ENCODE data around the gene LRRC2. TPM values are rescaled to one million over a fixed set of nuclear protein-coding genes. Genes with fewer than 3 reads are reported as not detected.

The LRRC2 gene
- total and polyA plus RNA-seq, 9 of the 15 experiments (the other 6 are each of a cell fraction or from before 2014, with no cell fraction given): 0.01 to 0.04 (median 0.03) TPM; not detected in 5

DNA sequence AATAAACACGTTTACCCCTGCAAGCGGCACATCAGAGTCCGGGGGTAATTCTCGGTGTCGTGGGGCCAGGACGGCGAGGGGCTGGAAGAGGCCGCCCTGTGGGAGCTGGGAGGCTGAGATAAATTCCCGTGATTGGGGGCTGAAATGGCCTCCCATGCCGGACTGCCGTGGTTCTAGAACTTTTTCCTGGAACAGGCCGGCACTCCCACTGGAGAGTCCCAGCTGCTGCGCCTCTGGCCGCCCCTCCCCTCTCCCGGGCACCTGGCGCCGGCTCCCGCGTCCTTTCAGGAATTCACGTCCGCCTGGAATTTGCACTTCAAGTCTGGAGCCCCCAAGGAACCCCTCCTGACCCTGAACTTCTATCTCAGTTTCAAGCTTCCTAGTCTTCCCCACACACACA is 10.8 kb upstream of the LRRC2 start:
- in situ Hi-C loops (cut with MboI) (no loop called here), intact Hi-C loops (cut with micrococcal nuclease) (no loop called here)
- FAIRE-seq (no peak), DNase-seq (ENCODE audit: extremely low read depth in 1 of 4, low spot score in 3 of 4) (no peak), ATAC-seq (no peak)
- Histone ChIP-seq H3K27ac (ENCODE audit: extremely low read depth, low read depth, low read length) (no peak overlapping the region), H3K9me1 (ENCODE audit: control insufficient read depth, insufficient read depth, low read length) (no peaks in the 10 kb centered on the region), H2AFZ (ENCODE audit: low read depth, low read length) (no peak overlapping the region), H3K79me2 (ENCODE audit: control insufficient read depth, insufficient read depth, low read length) (no peaks in the 10 kb centered on the region), H3K9me3 (replicated peaks; ENCODE audit: control insufficient read depth, insufficient read depth, low read depth, low read length) (no peaks in the 10 kb centered on the region), H3K9ac (ENCODE audit: insufficient read depth in 1 of 2, low read depth in 2 of 2, low read length in 2 of 2) (no peak overlapping the region), H4K20me1 (replicated peaks; ENCODE audit: control insufficient read depth, insufficient read depth, low read length) (no peaks in the 10 kb centered on the region), H3K36me3 (ENCODE audit: control insufficient read depth, insufficient read depth, low read length) (no peaks in the 10 kb centered on the region), H3K27me3 (ENCODE audit: control insufficient read depth in 2 of 2, insufficient read depth in 2 of 2, low read length in 2 of 2) (peaks cover 27 to 31% of the 10 kb centered on the region in 2 experiments), H3K4me2 (ENCODE audit: insufficient read depth, low read length) (no peak overlapping the region), H3K4me1 (replicated peaks in 1 of 2; ENCODE audit: control insufficient read depth in 2 of 2, insufficient read depth in 2 of 2, low read length in 2 of 2) (peaks cover 5 to 8% of the 10 kb centered on the region in 2 experiments; a peak in 3 of 5 replicates), H3K4me3 (no peak overlapping the region)
- POLR2A ChIA-PET: no interaction called here
- 20% methylated on average over 16 of the region's 21 CpGs for WGBS (ENCODE audit: insufficient coverage, low coverage, missing lambda C conversion rate)
- BruUV-seq (replicated peaks): no TSS peak
- TF ChIP-seq XRCC3 (IDR thresholded peaks at IDR 0.05): no peak
- TF ChIP-seq ZNF224 (CRISPR knock-in tag; IDR thresholded peaks at IDR 0.05): no peak
- CTCF ChIA-PET (ENCODE audit: low intra/inter-chr PET ratio): no interaction called here

DNA sequence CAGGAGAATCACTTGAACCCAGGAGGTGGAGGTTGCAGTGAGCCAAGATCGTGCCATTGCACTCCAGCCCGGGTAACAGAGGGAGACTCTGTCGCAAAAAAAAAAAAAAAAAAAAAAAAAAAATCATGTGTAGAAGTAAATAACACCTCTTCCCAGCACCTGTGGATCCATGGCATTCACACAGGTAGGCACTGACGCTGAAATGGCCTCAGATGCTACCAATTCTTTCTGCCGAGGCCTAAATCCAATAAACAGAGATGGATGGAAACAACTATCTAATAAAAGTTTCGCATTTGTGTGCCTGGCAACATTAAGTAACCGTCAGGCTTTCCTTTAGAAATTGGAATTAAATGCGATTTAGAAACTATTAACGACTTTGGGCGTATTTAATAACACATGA is 10.3 kb upstream of the LRRC2 start:
- peaks cover 5 to 8% of the 10 kb centered on the region in 2 experiments; a peak in 3 of 5 replicates for H3K4me1 ChIP-seq (replicated peaks in 1 of 2; ENCODE audit: control insufficient read depth in 2 of 2, insufficient read depth in 2 of 2, low read length in 2 of 2)
- no peaks in the 10 kb centered on the region for H3K9me3 ChIP-seq (replicated peaks; ENCODE audit: control insufficient read depth, insufficient read depth, low read depth, low read length)
- H4K20me1 ChIP-seq (replicated peaks; ENCODE audit: control insufficient read depth, insufficient read depth, low read length): no peaks in the 10 kb centered on the region
- H2AFZ ChIP-seq (ENCODE audit: low read depth, low read length): no peak overlapping the region
- no peak overlapping the region for H3K4me2 ChIP-seq (ENCODE audit: insufficient read depth, low read length)
- no peak for TF ChIP-seq ZNF175 (CRISPR knock-in tag; IDR thresholded peaks at IDR 0.05; ENCODE audit: low read depth)
- no peaks in the 10 kb centered on the region for H3K79me2 ChIP-seq (ENCODE audit: control insufficient read depth, insufficient read depth, low read length)
- intact Hi-C loops (cut with micrococcal nuclease): no loop called here
- H3K4me3 ChIP-seq: no peak overlapping the region
- ATAC-seq (no peak), FAIRE-seq (no peak), DNase-seq (ENCODE audit: extremely low read depth in 1 of 4, low spot score in 3 of 4) (no peak)
- H3K27me3 ChIP-seq (ENCODE audit: control insufficient read depth in 2 of 2, insufficient read depth in 2 of 2, low read length in 2 of 2): peaks cover 27 to 36% of the 10 kb centered on the region in 2 experiments
- no TSS peak for BruUV-seq (replicated peaks)
- CTCF ChIA-PET (ENCODE audit: low intra/inter-chr PET ratio): no interaction called here
- no peaks in the 10 kb centered on the region for H3K9me1 ChIP-seq (ENCODE audit: control insufficient read depth, insufficient read depth, low read length)
- H3K27ac ChIP-seq (ENCODE audit: extremely low read depth, low read depth, low read length): no peak overlapping the region
- POLR2A ChIA-PET: interaction anchor here (1.3 kb wide), 1 partner anchor 21 kb away, joined by 3 read pairs; no protein-coding TSS in a partner anchor
- no peaks in the 10 kb centered on the region for H3K36me3 ChIP-seq (ENCODE audit: control insufficient read depth, insufficient read depth, low read length)
- no peak overlapping the region for H3K9ac ChIP-seq (ENCODE audit: insufficient read depth in 1 of 2, low read depth in 2 of 2, low read length in 2 of 2)
- 12% methylated on average over 9 of the region's 10 CpGs for WGBS (ENCODE audit: insufficient coverage, low coverage, missing lambda C conversion rate)
- in situ Hi-C loops (cut with MboI): no loop called here
